ENCODE results near the gene GALE.
"Not testable (repeated sequence)": the region's sequence is repeated elsewhere in the genome, so short reads cannot be mapped to it uniquely, and the experiment has no call there.

Gene GALE

GRCh38 chr1:23805025-23805424 lies 4.5 kb upstream of the GALE start:
- Histone ChIP-seq H3K27me3 (ENCODE audit: insufficient read depth, low read length) (no peaks in the 10 kb centered on the region), H3K4me2 (ENCODE audit: low read length) (no peak overlapping the region), H3F3A (ENCODE audit: insufficient read depth, low read length) (no peaks in the 10 kb centered on the region), H2AFZ (ENCODE audit: low read length) (no peak overlapping the region), H3K36me3 (ENCODE audit: insufficient read depth, low read length) (peaks cover 4% of the 10 kb centered on the region; the same call in 1 of the 2 replicates), H3K9ac (ENCODE audit: low read length) (no peak overlapping the region), H3K27ac (ENCODE audit: low read depth, low read length, poor library complexity, severe bottlenecking) (no peak overlapping the region), H3K4me1 (ENCODE audit: insufficient read depth, low read length, severe bottlenecking) (peaks cover 11% of the 10 kb centered on the region), H4K20me1 (ENCODE audit: insufficient read depth, low read length) (no peaks in the 10 kb centered on the region), H3K79me2 (ENCODE audit: insufficient read depth, low read length) (no peaks in the 10 kb centered on the region), H3K9me3 (ENCODE audit: low read length) (no peaks in the 10 kb centered on the region), H3K9me2 (ENCODE audit: low read depth, low read length) (no peaks in the 10 kb centered on the region), H3K4me3 (ENCODE audit: low read depth, low read length, poor library complexity, severe bottlenecking) (no peak overlapping the region)
- TF ChIP-seq EZH2 (IDR thresholded peaks at IDR 0.05; ENCODE audit: borderline replicate concordance, low read length), result no peak
- TF ChIP-seq, protein P1, sequence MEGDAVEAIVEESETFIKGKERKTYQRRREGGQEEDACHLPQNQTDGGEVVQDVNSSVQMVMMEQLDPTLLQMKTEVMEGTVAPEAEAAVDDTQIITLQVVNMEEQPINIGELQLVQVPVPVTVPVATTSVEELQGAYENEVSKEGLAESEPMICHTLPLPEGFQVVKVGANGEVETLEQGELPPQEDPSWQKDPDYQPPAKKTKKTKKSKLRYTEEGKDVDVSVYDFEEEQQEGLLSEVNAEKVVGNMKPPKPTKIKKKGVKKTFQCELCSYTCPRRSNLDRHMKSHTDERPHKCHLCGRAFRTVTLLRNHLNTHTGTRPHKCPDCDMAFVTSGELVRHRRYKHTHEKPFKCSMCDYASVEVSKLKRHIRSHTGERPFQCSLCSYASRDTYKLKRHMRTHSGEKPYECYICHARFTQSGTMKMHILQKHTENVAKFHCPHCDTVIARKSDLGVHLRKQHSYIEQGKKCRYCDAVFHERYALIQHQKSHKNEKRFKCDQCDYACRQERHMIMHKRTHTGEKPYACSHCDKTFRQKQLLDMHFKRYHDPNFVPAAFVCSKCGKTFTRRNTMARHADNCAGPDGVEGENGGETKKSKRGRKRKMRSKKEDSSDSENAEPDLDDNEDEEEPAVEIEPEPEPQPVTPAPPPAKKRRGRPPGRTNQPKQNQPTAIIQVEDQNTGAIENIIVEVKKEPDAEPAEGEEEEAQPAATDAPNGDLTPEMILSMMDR (IDR thresholded peaks at IDR 0.05; ENCODE audit: low read length), result no peak

- Histone ChIP-seq H3F3A (ENCODE audit: insufficient read depth, low read length) (no peaks in the 10 kb centered on the region), H3K9ac (ENCODE audit: low read length) (no peak overlapping the region), H3K4me3 (ENCODE audit: low read depth, low read length, poor library complexity, severe bottlenecking) (no peak overlapping the region), H3K9me3 (ENCODE audit: low read length) (no peaks in the 10 kb centered on the region), H2AFZ (ENCODE audit: low read length) (no peak overlapping the region), H3K27ac (ENCODE audit: low read depth, low read length, poor library complexity, severe bottlenecking) (no peak overlapping the region), H3K36me3 (ENCODE audit: insufficient read depth, low read length) (peaks cover 4% of the 10 kb centered on the region; the same call in 1 of the 2 replicates), H3K4me1 (ENCODE audit: insufficient read depth, low read length, severe bottlenecking) (peaks cover 15% of the 10 kb centered on the region), H3K79me2 (ENCODE audit: insufficient read depth, low read length) (no peaks in the 10 kb centered on the region), H4K20me1 (ENCODE audit: insufficient read depth, low read length) (no peaks in the 10 kb centered on the region), H3K9me2 (ENCODE audit: low read depth, low read length) (no peaks in the 10 kb centered on the region), H3K4me2 (ENCODE audit: low read length) (no peak overlapping the region), H3K27me3 (ENCODE audit: insufficient read depth, low read length) (no peaks in the 10 kb centered on the region)
- TF ChIP-seq EZH2 (IDR thresholded peaks at IDR 0.05; ENCODE audit: borderline replicate concordance, low read length), result no peak
- TF ChIP-seq, protein P1 (IDR thresholded peaks at IDR 0.05; ENCODE audit: low read length), result peak; percentile 40; the same call in 1 of the 2 replicates
Measured at GRCh38 chr1:23804183-23804835, 3.8 kb upstream of the GALE start.

GRCh38 chr1:23803674-23804073 lies 3.1 kb upstream of the GALE start:
- Histone ChIP-seq H3K79me2 (ENCODE audit: insufficient read depth, low read length) (no peaks in the 10 kb centered on the region), H3K36me3 (ENCODE audit: insufficient read depth, low read length) (peaks cover 4% of the 10 kb centered on the region; the same call in 1 of the 2 replicates), H3K27ac (ENCODE audit: low read depth, low read length, poor library complexity, severe bottlenecking) (no peak overlapping the region), H3K9me3 (ENCODE audit: low read length) (no peaks in the 10 kb centered on the region), H3K9ac (ENCODE audit: low read length) (no peak overlapping the region), H3F3A (ENCODE audit: insufficient read depth, low read length) (no peaks in the 10 kb centered on the region), H3K27me3 (ENCODE audit: insufficient read depth, low read length) (no peaks in the 10 kb centered on the region), H4K20me1 (ENCODE audit: insufficient read depth, low read length) (no peaks in the 10 kb centered on the region), H3K4me1 (ENCODE audit: insufficient read depth, low read length, severe bottlenecking) (peaks cover 21% of the 10 kb centered on the region), H3K9me2 (ENCODE audit: low read depth, low read length) (no peaks in the 10 kb centered on the region), H3K4me3 (ENCODE audit: low read depth, low read length, poor library complexity, severe bottlenecking) (no peak overlapping the region), H2AFZ (ENCODE audit: low read length) (no peak overlapping the region), H3K4me2 (ENCODE audit: low read length) (no peak overlapping the region)
- TF ChIP-seq EZH2 (IDR thresholded peaks at IDR 0.05; ENCODE audit: borderline replicate concordance, low read length), result no peak
- TF ChIP-seq, protein P1 (IDR thresholded peaks at IDR 0.05; ENCODE audit: low read length), result no peak

DNA sequence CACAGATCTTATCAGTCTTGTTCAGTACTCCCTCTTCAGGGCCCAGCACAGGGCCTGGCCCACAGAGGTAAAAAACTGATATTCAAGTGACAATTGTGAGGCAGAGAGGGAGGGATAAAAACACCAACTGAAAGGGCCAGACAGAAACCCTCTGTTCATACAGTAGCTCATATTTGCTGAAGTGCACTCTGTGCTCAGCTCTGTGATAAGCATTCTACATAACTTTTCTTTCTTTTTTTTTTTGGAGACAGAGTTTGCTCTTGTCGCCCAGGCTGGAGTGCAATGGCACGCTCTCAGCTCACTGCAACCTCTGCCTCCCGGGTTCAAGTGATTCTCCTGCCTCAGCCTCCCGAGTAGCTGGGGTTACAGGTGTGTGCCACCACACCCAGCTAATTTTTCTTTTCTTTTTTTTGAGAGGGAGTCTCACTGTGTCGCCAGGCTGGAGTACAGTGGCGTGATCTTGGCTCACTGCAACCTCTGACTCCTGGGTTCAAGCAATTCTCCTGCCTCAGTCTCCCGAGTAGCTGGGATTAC lies 2.3 kb upstream of the GALE start:
- not testable (repeated sequence) for H3K27me3 ChIP-seq (ENCODE audit: insufficient read depth, low read length); H3K79me2 ChIP-seq (ENCODE audit: insufficient read depth, low read length); H2AFZ ChIP-seq (ENCODE audit: low read length); H3K9me2 ChIP-seq (ENCODE audit: low read depth, low read length); H3K36me3 ChIP-seq (ENCODE audit: insufficient read depth, low read length); H3K27ac ChIP-seq (ENCODE audit: low read depth, low read length, poor library complexity, severe bottlenecking); H4K20me1 ChIP-seq (ENCODE audit: insufficient read depth, low read length); H3K4me2 ChIP-seq (ENCODE audit: low read length); H3K4me3 ChIP-seq (ENCODE audit: low read depth, low read length, poor library complexity, severe bottlenecking); H3F3A ChIP-seq (ENCODE audit: insufficient read depth, low read length); H3K9me3 ChIP-seq (ENCODE audit: low read length); H3K9ac ChIP-seq (ENCODE audit: low read length)
- peaks cover 21% of the 10 kb centered on the region for H3K4me1 ChIP-seq (ENCODE audit: insufficient read depth, low read length, severe bottlenecking)

Measured in OCI-LY1 (cell line).